A549 (cell line): ENCODE data around the gene LYPD6B. TPM values are rescaled to one million over a fixed set of nuclear protein-coding genes. Genes with fewer than 3 reads are reported as not detected.

Source experiments
- ATAC-seq, 2 experiments: fragments of 200-7000 bp in 1 of 2; fragments of >200 bp in 1 of 2; cut with Nextera tagmentation in 1 of 2; cut with Tn5 transposase in 1 of 2; 3 replicates each; pipeline versions ENCODE4 v1.8.0 to v1.9.1; 2018 to 2020; ENCODE audit warnings: mild to moderate bottlenecking in 1 of 2, moderate library complexity in 1 of 2
- CTCF ChIA-PET: fragments of 300-600 bp; sonication (Branson Sonifier 250); formaldehyde crosslinking; extraction: SDS; loops from one replicate; lab custom pipeline; 2021; ENCODE audit warnings: antibody characterized with exemption, inconsistent platforms; lab: Yijun Ruan, JAX
- POLR2A ChIA-PET: fragments of 350-600 bp; formaldehyde crosslinking; extraction: SDS; loops from one replicate; lab custom pipeline; 2021; ENCODE audit warnings: antibody characterized with exemption, inconsistent platforms; lab: Yijun Ruan, JAX
- DNase-seq, 2 experiments: peaks; one replicate each; pipeline versions ENCODE4 v3.0.0 to v3.0.0-alpha.2; 2011 to 2016; ENCODE audit warnings: low read depth in 1 of 2, low spot score in 1 of 2
- FAIRE-seq: peaks from 2 replicates; lab custom pipeline; 2011; peaks lifted over from hg19 to GRCh38; lab: Jason Lieb, UNC
- H3K27ac ChIP-seq, 2 experiments: fragments of >200 bp; sonication (Bioruptor Twin); formaldehyde crosslinking; 3 replicates each; pipeline ENCODE4 v1.5.1; 2016 to 2017
- H3K4me1 ChIP-seq: fragments of >200 bp; sonication (Bioruptor Twin); formaldehyde crosslinking; 3 replicates; pipeline ENCODE4 v1.6.1; 2016
- H3K4me2 ChIP-seq: fragments of >200 bp; sonication (Bioruptor Twin); formaldehyde crosslinking; 3 replicates; pipeline ENCODE4 v1.6.1; 2016
- H3K4me3 ChIP-seq: fragments of >200 bp; sonication (Bioruptor Twin); formaldehyde crosslinking; 3 replicates; pipeline ENCODE4 v1.5.1; 2016
- H3K9me3 ChIP-seq: fragments of >200 bp; sonication (Bioruptor Twin); formaldehyde crosslinking; 3 replicates; pipeline ENCODE4 v1.6.1; 2016
- CHD4 ChIP-seq: fragments of 200-600 bp; sonication (generic); IDR thresholded peaks from 2 replicates; pipeline ENCODE4 v1.6.1; 2016; ENCODE audit warnings: antibody characterized with exemption, mild to moderate bottlenecking, borderline replicate concordance
- EHF ChIP-seq: fragments of 250-450 bp; sonication (Bioruptor Pico); IDR thresholded peaks from 2 replicates; pipeline ENCODE4 v1.5.0; 2020; ENCODE audit warnings: mild to moderate bottlenecking
- ESRRA ChIP-seq: fragments of 150-350 bp; IDR thresholded peaks from 2 replicates; pipeline ENCODE4 v1.6.1; 2014; ENCODE audit warnings: mild to moderate bottlenecking, low read length, borderline replicate concordance
- FOSB ChIP-seq: fragments of 250-450 bp; sonication (Bioruptor Pico); IDR thresholded peaks from 2 replicates; pipeline ENCODE4 v1.5.0; 2020; ENCODE audit warnings: mild to moderate bottlenecking, moderate library complexity
- FOSL2 ChIP-seq, 2 experiments: fragments of 450-650 bp in 1 of 2; fragments of >200 bp in 1 of 2; sonication (Bioruptor Twin) in 1 of 2; formaldehyde crosslinking; IDR thresholded peaks; 2 replicates each; pipeline versions ENCODE4 v1.5.0 to v1.6.1; 2016 to 2020; ENCODE audit warnings: mild to moderate bottlenecking in 1 of 2, moderate library complexity in 1 of 2
- FOXS1 ChIP-seq: fragments of 250-450 bp; sonication (Bioruptor Pico); IDR thresholded peaks from 2 replicates; pipeline ENCODE4 v1.5.0; 2020; ENCODE audit warnings: mild to moderate bottlenecking, moderate library complexity
- HEYL ChIP-seq: fragments of 250-450 bp; sonication (Bioruptor Pico); IDR thresholded peaks from 2 replicates; pipeline ENCODE4 v1.8.0; 2021; ENCODE audit warnings: mild to moderate bottlenecking, moderate library complexity
- HOXB13 ChIP-seq: fragments of 250-450 bp; sonication (Bioruptor Pico); IDR thresholded peaks from 2 replicates; pipeline ENCODE4 v1.5.0; 2020; ENCODE audit warnings: low read depth, mild to moderate bottlenecking, moderate library complexity
- JUN ChIP-seq, 2 experiments: fragments of >200 bp; sonication (Bioruptor Twin); formaldehyde crosslinking; IDR thresholded peaks; 2 replicates in 1 of 2; 3 replicates in 1 of 2; pipeline ENCODE4 v1.6.1; 2016 to 2017
- JUNB ChIP-seq: fragments of >200 bp; sonication (Bioruptor Twin); formaldehyde crosslinking; IDR thresholded peaks from 2 replicates; pipeline ENCODE4 v1.6.1; 2016
- KDM1A ChIP-seq: fragments of 200-600 bp; sonication (generic); IDR thresholded peaks from 2 replicates; pipeline ENCODE4 v1.6.1; 2016; ENCODE audit warnings: low read depth, mild to moderate bottlenecking
- MAFK ChIP-seq: fragments of 450-650 bp; IDR thresholded peaks from 2 replicates; pipeline ENCODE4 v1.6.1; 2014; ENCODE audit not compliant: partially characterized antibody
- NR3C1 ChIP-seq: fragments of >200 bp; sonication (Bioruptor Twin); formaldehyde crosslinking; IDR thresholded peaks from 3 replicates; pipeline ENCODE4 v1.6.1; 2017
- POLR2A ChIP-seq: IDR thresholded peaks from 2 replicates; pipeline ENCODE4 v1.6.1; 2012; ENCODE audit warnings: mild to moderate bottlenecking, low read length
- POLR2AphosphoS2 ChIP-seq: conservative IDR thresholded peaks from 2 replicates; pipeline ENCODE4 v1.6.1; 2012; ENCODE audit warnings: low read length, improper control_type of control experiment, inconsistent platforms
- RAD21 ChIP-seq, 2 experiments: fragments of >200 bp in 1 of 2; sonication (Bioruptor Twin) in 1 of 2; formaldehyde crosslinking in 1 of 2; IDR thresholded peaks in 1 of 2; conservative IDR thresholded peaks in 1 of 2; 2 replicates in 1 of 2; 3 replicates in 1 of 2; pipeline ENCODE4 v1.6.1; 2012 to 2018; ENCODE audit warnings: inconsistent platforms in 1 of 2
- RCOR1 ChIP-seq: fragments of 150-350 bp; IDR thresholded peaks from 2 replicates; pipeline ENCODE4 v1.6.1; 2014; ENCODE audit warnings: antibody characterized with exemption, low read length, low read depth
- RNF2 ChIP-seq: fragments of 200-600 bp; sonication (generic); IDR thresholded peaks from 2 replicates; pipeline ENCODE4 v1.6.1; 2016; ENCODE audit warnings: low read depth, mild to moderate bottlenecking, antibody characterized with exemption, moderate library complexity, borderline replicate concordance
- SMC3 ChIP-seq: fragments of >200 bp; sonication (Bioruptor Twin); formaldehyde crosslinking; IDR thresholded peaks from 3 replicates; pipeline ENCODE4 v1.6.1; 2018; ENCODE audit warnings: inconsistent platforms
- TFCP2L1 ChIP-seq: fragments of 250-450 bp; sonication (Bioruptor Pico); IDR thresholded peaks from 2 replicates; pipeline ENCODE4 v1.5.0; 2021; ENCODE audit warnings: mild to moderate bottlenecking
- WGBS: methylation state at CpG from one replicate; pipeline ENCODE4 v1.1.6; 2017; ENCODE audit errors: missing lambda C conversion rate; 5-methylcytosine and 5-hydroxymethylcytosine counted together
- polyA plus RNA-seq, 4 experiments: library from polyadenylated mRNA; depleted of rRNA in 3 of 4; stranded (reverse); fragments of >200 nt; fragmentation: RNase III in 1 of 4; extraction: RNeasy Plus Mini Kit Qiagen cat#74134 plus additional on column Dnase treatment in 1 of 4; gene quantifications; 2 replicates in 3 of 4; 3 replicates in 1 of 4; pipeline ENCODE4 v1.2.3, GENCODE V29; 2011 to 2017
- TF ChIP-seq, protein P1 (sequence below): fragments of >200 bp; sonication (Bioruptor Twin); formaldehyde crosslinking; IDR thresholded peaks from 2 replicates; pipeline ENCODE4 v1.6.1; 2016
- TF ChIP-seq, protein P2 (sequence below): fragments of 250-450 bp; sonication (Bioruptor Pico); IDR thresholded peaks from 2 replicates; pipeline ENCODE4 v1.5.0; 2021; ENCODE audit warnings: mild to moderate bottlenecking, moderate library complexity, borderline replicate concordance
- TF ChIP-seq, protein P3 (sequence below): fragments of >200 bp; sonication (Bioruptor Twin); formaldehyde crosslinking; IDR thresholded peaks from 3 replicates; pipeline ENCODE4 v1.6.1; 2016
- TF ChIP-seq, protein P4 (sequence below): IDR thresholded peaks from 2 replicates; pipeline ENCODE4 v1.6.1; 2012; ENCODE audit warnings: low read depth, borderline replicate concordance
- TF ChIP-seq, protein P5 (sequence below): fragments of 200-600 bp; sonication (generic); IDR thresholded peaks from 2 replicates; pipeline ENCODE4 v1.6.1; 2016; ENCODE audit warnings: antibody characterized with exemption, mild to moderate bottlenecking, moderate library complexity

LYPD6B gene
- polyA plus RNA-seq, 2 of the 4 experiments (the other 2 are of a cell fraction): not detected

DNA sequence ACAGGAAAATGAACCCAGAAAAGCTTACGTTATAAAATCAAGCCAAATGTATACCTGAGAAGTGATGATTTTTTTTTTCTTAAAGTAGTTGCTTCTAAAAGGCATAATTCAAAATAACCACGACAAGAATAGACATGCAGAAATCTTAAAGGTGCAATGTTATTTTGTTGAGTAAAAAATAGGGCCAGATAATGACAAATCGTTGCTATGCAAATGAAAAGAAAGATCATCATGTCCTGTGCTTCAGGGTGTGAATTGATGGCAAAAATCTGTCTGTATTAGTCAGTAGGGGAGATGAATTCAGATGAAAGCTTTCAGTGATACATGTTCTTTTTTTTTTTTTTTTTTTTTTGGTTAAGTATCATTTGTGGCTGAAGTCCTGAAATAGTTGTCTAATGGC is 24.0 kb downstream of the LYPD6B start:
- TF ChIP-seq ESRRA: no peak
- TF ChIP-seq MAFK: no peak
- no peak for TF ChIP-seq FOSL2 (IDR thresholded peaks at IDR 0.05)
- TF ChIP-seq FOSL2 (CRISPR knock-in tag; IDR thresholded peaks at IDR 0.05): no peak
- TF ChIP-seq JUN (IDR thresholded peaks at IDR 0.05): no peak
- no peak for TF ChIP-seq CHD4
- no peak for TF ChIP-seq POLR2AphosphoS2
- no peak for TF ChIP-seq SMC3
- no peak for TF ChIP-seq RCOR1
- no peak for TF ChIP-seq FOXS1 (CRISPR knock-in tag)
- TF ChIP-seq HEYL (CRISPR knock-in tag): no peak
- TF ChIP-seq JUNB: no peak
- no peak for TF ChIP-seq TFCP2L1 (CRISPR knock-in tag)
- H3K4me1 ChIP-seq: no peaks in the 10 kb centered on the region
- no peak overlapping the region for H3K27ac ChIP-seq
- no peak overlapping the region for H3K4me2 ChIP-seq
- DNase-seq (no peak), ATAC-seq (no peak), FAIRE-seq (no peak)
- ChIA-PET CTCF (interaction anchor here (1.0 kb wide), 1 partner anchor 45 kb away, joined by 4 read pairs; no protein-coding TSS in a partner anchor), POLR2A (no interaction called here)
- no peak overlapping the region for H3K4me3 ChIP-seq
- no peaks in the 10 kb centered on the region for H3K9me3 ChIP-seq
- 26% methylated on average over 3 of the region's 3 CpGs for WGBS

DNA sequence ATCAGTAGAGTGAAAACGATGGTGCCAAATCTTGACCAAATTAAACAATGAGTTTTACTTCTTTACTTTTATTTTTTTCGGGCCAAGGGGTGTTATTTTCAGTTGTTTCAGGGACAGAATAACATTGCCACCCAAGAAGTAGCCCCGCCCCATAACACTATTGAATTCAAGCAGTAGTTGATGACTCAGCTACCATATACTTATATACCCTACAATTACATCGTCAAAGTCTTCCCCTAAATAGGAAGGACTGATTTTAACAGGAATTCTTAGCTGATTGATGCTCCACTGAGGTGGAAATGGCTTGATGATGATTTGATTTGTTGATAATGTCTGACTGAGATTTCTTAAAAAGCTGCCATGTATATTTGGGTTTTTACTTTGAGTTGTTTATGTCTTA is 24.7 kb downstream of the LYPD6B start:
- FAIRE-seq (no peak), DNase-seq (no peak), ATAC-seq (no peak)
- H3K27ac ChIP-seq: no peak overlapping the region
- no peak overlapping the region for H3K4me3 ChIP-seq
- WGBS: 8% methylated on average over 4 of the region's 4 CpGs
- ChIA-PET POLR2A (interaction anchor here (0.6 kb wide), 1 partner anchor 460 kb away, joined by 3 read pairs; no protein-coding TSS in a partner anchor), CTCF (interaction anchor here (1.0 kb wide), 1 partner anchor 46 kb away, joined by 4 read pairs; no protein-coding TSS in a partner anchor)
- H3K4me2 ChIP-seq: no peak overlapping the region
- TF ChIP-seq POLR2A (no peak), KDM1A (no peak), RNF2 (no peak), HOXB13 (CRISPR knock-in tag) (no peak), RAD21 (conservative IDR thresholded peaks at IDR 0.05 in 1 of 2, IDR thresholded peaks at IDR 0.05 in 1 of 2) (no peak), FOSB (CRISPR knock-in tag) (no peak), RCOR1 (no peak), EHF (CRISPR knock-in tag) (no peak), NR3C1 (no peak), MAFK (no peak)
- TF ChIP-seq, protein P1, sequence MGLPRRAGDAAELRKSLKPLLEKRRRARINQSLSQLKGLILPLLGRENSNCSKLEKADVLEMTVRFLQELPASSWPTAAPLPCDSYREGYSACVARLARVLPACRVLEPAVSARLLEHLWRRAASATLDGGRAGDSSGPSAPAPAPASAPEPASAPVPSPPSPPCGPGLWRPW: no peak
- TF ChIP-seq, protein P2, sequence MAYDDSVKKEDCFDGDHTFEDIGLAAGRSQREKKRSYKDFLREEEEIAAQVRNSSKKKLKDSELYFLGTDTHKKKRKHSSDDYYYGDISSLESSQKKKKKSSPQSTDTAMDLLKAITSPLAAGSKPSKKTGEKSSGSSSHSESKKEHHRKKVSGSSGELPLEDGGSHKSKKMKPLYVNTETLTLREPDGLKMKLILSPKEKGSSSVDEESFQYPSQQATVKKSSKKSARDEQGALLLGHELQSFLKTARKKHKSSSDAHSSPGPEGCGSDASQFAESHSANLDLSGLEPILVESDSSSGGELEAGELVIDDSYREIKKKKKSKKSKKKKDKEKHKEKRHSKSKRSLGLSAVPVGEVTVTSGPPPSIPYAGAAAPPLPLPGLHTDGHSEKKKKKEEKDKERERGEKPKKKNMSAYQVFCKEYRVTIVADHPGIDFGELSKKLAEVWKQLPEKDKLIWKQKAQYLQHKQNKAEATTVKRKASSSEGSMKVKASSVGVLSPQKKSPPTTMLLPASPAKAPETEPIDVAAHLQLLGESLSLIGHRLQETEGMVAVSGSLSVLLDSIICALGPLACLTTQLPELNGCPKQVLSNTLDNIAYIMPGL (CRISPR knock-in tag): no peak
- TF ChIP-seq, protein P3, sequence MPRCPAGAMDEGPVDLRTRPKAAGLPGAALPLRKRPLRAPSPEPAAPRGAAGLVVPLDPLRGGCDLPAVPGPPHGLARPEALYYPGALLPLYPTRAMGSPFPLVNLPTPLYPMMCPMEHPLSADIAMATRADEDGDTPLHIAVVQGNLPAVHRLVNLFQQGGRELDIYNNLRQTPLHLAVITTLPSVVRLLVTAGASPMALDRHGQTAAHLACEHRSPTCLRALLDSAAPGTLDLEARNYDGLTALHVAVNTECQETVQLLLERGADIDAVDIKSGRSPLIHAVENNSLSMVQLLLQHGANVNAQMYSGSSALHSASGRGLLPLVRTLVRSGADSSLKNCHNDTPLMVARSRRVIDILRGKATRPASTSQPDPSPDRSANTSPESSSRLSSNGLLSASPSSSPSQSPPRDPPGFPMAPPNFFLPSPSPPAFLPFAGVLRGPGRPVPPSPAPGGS: no peak
- TF ChIP-seq, protein P4, sequence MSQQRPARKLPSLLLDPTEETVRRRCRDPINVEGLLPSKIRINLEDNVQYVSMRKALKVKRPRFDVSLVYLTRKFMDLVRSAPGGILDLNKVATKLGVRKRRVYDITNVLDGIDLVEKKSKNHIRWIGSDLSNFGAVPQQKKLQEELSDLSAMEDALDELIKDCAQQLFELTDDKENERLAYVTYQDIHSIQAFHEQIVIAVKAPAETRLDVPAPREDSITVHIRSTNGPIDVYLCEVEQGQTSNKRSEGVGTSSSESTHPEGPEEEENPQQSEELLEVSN: no peak
- TF ChIP-seq, protein P5, sequence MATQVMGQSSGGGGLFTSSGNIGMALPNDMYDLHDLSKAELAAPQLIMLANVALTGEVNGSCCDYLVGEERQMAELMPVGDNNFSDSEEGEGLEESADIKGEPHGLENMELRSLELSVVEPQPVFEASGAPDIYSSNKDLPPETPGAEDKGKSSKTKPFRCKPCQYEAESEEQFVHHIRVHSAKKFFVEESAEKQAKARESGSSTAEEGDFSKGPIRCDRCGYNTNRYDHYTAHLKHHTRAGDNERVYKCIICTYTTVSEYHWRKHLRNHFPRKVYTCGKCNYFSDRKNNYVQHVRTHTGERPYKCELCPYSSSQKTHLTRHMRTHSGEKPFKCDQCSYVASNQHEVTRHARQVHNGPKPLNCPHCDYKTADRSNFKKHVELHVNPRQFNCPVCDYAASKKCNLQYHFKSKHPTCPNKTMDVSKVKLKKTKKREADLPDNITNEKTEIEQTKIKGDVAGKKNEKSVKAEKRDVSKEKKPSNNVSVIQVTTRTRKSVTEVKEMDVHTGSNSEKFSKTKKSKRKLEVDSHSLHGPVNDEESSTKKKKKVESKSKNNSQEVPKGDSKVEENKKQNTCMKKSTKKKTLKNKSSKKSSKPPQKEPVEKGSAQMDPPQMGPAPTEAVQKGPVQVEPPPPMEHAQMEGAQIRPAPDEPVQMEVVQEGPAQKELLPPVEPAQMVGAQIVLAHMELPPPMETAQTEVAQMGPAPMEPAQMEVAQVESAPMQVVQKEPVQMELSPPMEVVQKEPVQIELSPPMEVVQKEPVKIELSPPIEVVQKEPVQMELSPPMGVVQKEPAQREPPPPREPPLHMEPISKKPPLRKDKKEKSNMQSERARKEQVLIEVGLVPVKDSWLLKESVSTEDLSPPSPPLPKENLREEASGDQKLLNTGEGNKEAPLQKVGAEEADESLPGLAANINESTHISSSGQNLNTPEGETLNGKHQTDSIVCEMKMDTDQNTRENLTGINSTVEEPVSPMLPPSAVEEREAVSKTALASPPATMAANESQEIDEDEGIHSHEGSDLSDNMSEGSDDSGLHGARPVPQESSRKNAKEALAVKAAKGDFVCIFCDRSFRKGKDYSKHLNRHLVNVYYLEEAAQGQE: no peak
- H3K9me3 ChIP-seq: no peaks in the 10 kb centered on the region
- H3K4me1 ChIP-seq: no peaks in the 10 kb centered on the region
